PC-3 (cell line): Measurements from ENCODE around the gene FOLR1. TPM values are rescaled to one million over a fixed set of nuclear protein-coding genes. Genes with fewer than 3 reads are reported as not detected.

Experiments used
- ATAC-seq: fragments of 200-7000 bp; cut with Tn5 transposase; 2 replicates; pipeline ENCODE4 v1.9.1; 2020; ENCODE audit warnings: mild to moderate bottlenecking, moderate library complexity
- BruUV-seq: library from RNA; stranded (reverse); fragments of 400-500 nt; replicated peaks from 2 replicates; lab custom pipeline; 2021; lab: Mats Ljungman, UMichigan
- CTCF ChIA-PET: fragments of 300-600 bp; sonication (Branson Sonifier 250); formaldehyde crosslinking; loops from one replicate; lab custom pipeline; 2022; ENCODE audit warnings: antibody characterized with exemption; lab: Charles Lee
- POLR2A ChIA-PET: fragments of 300-600 bp; sonication (Branson Sonifier 250); formaldehyde crosslinking; loops from one replicate; lab custom pipeline; 2022; ENCODE audit warnings: antibody characterized with exemption; ENCODE audit not compliant: unreplicated experiment; lab: Charles Lee
- DNase-seq: peaks from one replicate; pipeline ENCODE4 v3.0.0-alpha.2; 2015
- H2AFZ ChIP-seq: fragments of 300-600 bp; sonication (generic); 2 replicates; pipeline ENCODE4 v1.6.0; 2016; ENCODE audit warnings: antibody characterized with exemption, low read length
- H3F3A ChIP-seq: fragments of 300-600 bp; sonication (generic); one replicate; pipeline ENCODE4 v1.6.0; 2017; ENCODE audit warnings: antibody characterized with exemption, low read length, control low read depth, mild to moderate bottlenecking; ENCODE audit not compliant: unreplicated experiment
- H3K27ac ChIP-seq: fragments of 300-600 bp; sonication (generic); 2 replicates; pipeline ENCODE4 v1.5.1; 2016; ENCODE audit warnings: mild to moderate bottlenecking, low read length
- H3K27me3 ChIP-seq: fragments of 300-600 bp; sonication (generic); 2 replicates; pipeline ENCODE4 v1.6.1; 2016; ENCODE audit warnings: low read length, mixed read lengths
- H3K36me3 ChIP-seq: fragments of 300-600 bp; sonication (generic); 2 replicates; pipeline ENCODE4 v1.6.1; 2016; ENCODE audit warnings: low read depth, mixed run types, low read length, mixed read lengths
- H3K4me1 ChIP-seq: fragments of 300-600 bp; sonication (generic); 2 replicates; pipeline ENCODE4 v1.5.1; 2016; ENCODE audit warnings: low read length; ENCODE audit not compliant: insufficient read depth
- H3K4me2 ChIP-seq: fragments of 300-600 bp; sonication (generic); 2 replicates; pipeline ENCODE4 v1.6.0; 2016; ENCODE audit warnings: low read length
- H3K4me3 ChIP-seq: fragments of 300-600 bp; sonication (generic); 2 replicates; pipeline ENCODE4 v1.5.1; 2016; ENCODE audit warnings: mild to moderate bottlenecking, low read length, mixed read lengths
- H3K79me2 ChIP-seq: fragments of 300-600 bp; sonication (generic); 2 replicates; pipeline ENCODE4 v1.6.1; 2017; ENCODE audit warnings: low read length, mixed read lengths
- H3K9ac ChIP-seq: fragments of 300-600 bp; sonication (generic); 2 replicates; pipeline ENCODE4 v1.6.0; 2016; ENCODE audit warnings: mild to moderate bottlenecking, low read length
- H3K9me2 ChIP-seq: fragments of 300-600 bp; sonication (generic); replicated peaks from 2 replicates; pipeline ENCODE4 v1.6.1; 2016; ENCODE audit warnings: mixed run types, low read length, mixed read lengths
- H3K9me3 ChIP-seq: fragments of 300-600 bp; sonication (generic); 2 replicates; pipeline ENCODE4 v1.6.1; 2016; ENCODE audit warnings: low read length, mixed read lengths
- H4K20me1 ChIP-seq: fragments of 300-600 bp; sonication (generic); 2 replicates; pipeline ENCODE4 v1.6.1; 2016; ENCODE audit warnings: low read length, mixed read lengths
- CTCF ChIP-seq: fragments of 300-600 bp; sonication (generic); conservative IDR thresholded peaks from 2 replicates; pipeline ENCODE4 v1.5.1; 2017; ENCODE audit warnings: antibody characterized with exemption, low read depth, mild to moderate bottlenecking, low read length
- EZH2 ChIP-seq: fragments of 300-600 bp; sonication (generic); IDR thresholded peaks from one replicate; pipeline ENCODE4 v1.6.1; 2017; ENCODE audit warnings: antibody characterized with exemption, mild to moderate bottlenecking, low read length; ENCODE audit not compliant: unreplicated experiment
- EZH2phosphoT487 ChIP-seq: fragments of 300-600 bp; sonication (generic); IDR thresholded peaks from 2 replicates; pipeline ENCODE4 v1.6.1; 2018; ENCODE audit warnings: mild to moderate bottlenecking, antibody characterized with exemption, low read length, borderline replicate concordance
- intact Hi-C: fragments of 100-400 bp; cut with micrococcal nuclease; formaldehyde crosslinking; loops from 2 replicates; pipeline ENCODE4 v1.9.0; 2023
- total RNA-seq: library from RNA; depleted of rRNA; stranded (reverse); fragments of >200 nt; gene quantifications from 2 replicates; pipeline ENCODE4 v1.2.3, GENCODE V29; 2014

FOLR1 gene
- total RNA-seq, 1 experiment from 2014 or later: 0.36 TPM

GRCh38 chr11:72222907-72223614, 31.1 kb downstream of the FOLR1 start:
- Histone ChIP-seq H3K9me3 (no peaks in the 10 kb centered on the region), H3K4me3 (peak overlapping the region; percentile 97), H3K4me2 (peak overlapping the region; percentile 100), H3K27ac (peak overlapping the region; percentile 34), H3K9ac (peak overlapping the region; percentile 66), H2AFZ (peak overlapping the region; percentile 99), H3K27me3 (peaks cover 7% of the 10 kb centered on the region; the same call in 1 of the 2 replicates), H4K20me1 (no peaks in the 10 kb centered on the region), H3K4me1 (peaks cover 14% of the 10 kb centered on the region), H3K9me2 (no peaks in the 10 kb centered on the region), H3K79me2 (peaks cover 37% of the 10 kb centered on the region), H3F3A (no peaks in the 10 kb centered on the region), H3K36me3 (no peaks in the 10 kb centered on the region; the same call in 1 of the 2 replicates)
- ChIA-PET POLR2A (no interaction called here), CTCF (interaction anchor here (0.6 to 1.0 kb wide), 3 partner anchors 17 to 192 kb away, joined by 3 to 11 read pairs (median 3); no protein-coding TSS in a partner anchor)
- no TSS peak for BruUV-seq
- intact Hi-C loops: loop anchor here (2.0 kb wide), 1 partner anchor 110 kb away; the partner anchor contains the start of gene ANAPC15
- peak; percentile 78 for ATAC-seq
- DNase-seq: peak; percentile 96
- no peak for TF ChIP-seq EZH2
- TF ChIP-seq CTCF: no peak
- TF ChIP-seq EZH2phosphoT487: no peak

- POLR2A ChIA-PET: no interaction called here
- intact Hi-C loops: loop anchor here (2.0 kb wide), 2 partner anchors 15 to 111 kb away; partner anchors contain the start of gene ANAPC15
- peak overlapping the region; percentile 99 for H2AFZ ChIP-seq
Observed at GRCh38 chr11:72223615-72224563, 31.9 kb downstream of the FOLR1 start.

More at GRCh38 chr11:72223615-72224563, 31.9 kb downstream of the FOLR1 start:
- peak overlapping the region; percentile 34 for H3K27ac ChIP-seq
- H3K4me1 ChIP-seq: peaks cover 14% of the 10 kb centered on the region
- peak overlapping the region; percentile 97 for H3K4me3 ChIP-seq
- ATAC-seq (peak; percentile 59), DNase-seq (peak; percentile 60)
- H3K4me2 ChIP-seq: peak overlapping the region; percentile 100
- no peak for TF ChIP-seq CTCF
- no peak for TF ChIP-seq EZH2
- TF ChIP-seq EZH2phosphoT487: no peak
- H3K9me2 ChIP-seq: no peaks in the 10 kb centered on the region
- H3K36me3 ChIP-seq: peaks cover 6% of the 10 kb centered on the region; the same call in 1 of the 2 replicates
- H3K9me3 ChIP-seq: no peaks in the 10 kb centered on the region
- H3K9ac ChIP-seq: peak overlapping the region; percentile 66
- no peaks in the 10 kb centered on the region for H4K20me1 ChIP-seq
- no TSS peak for BruUV-seq
- H3K27me3 ChIP-seq: no peaks in the 10 kb centered on the region
- CTCF ChIA-PET: interaction anchor here (0.6 to 1.0 kb wide), 3 partner anchors 18 to 191 kb away, joined by 3 to 11 read pairs (median 3); no protein-coding TSS in a partner anchor
- H3F3A ChIP-seq: no peaks in the 10 kb centered on the region
- H3K79me2 ChIP-seq: peaks cover 37% of the 10 kb centered on the region
